ENCODE measurements around the gene NLRC3. TPM values are rescaled to one million over a fixed set of nuclear protein-coding genes. Genes with fewer than 3 reads are reported as not detected.

NLRC3 gene
- total RNA-seq, 6 experiments from 2014 or later = 0.53 to 1.2 (median 0.64) TPM

DNA sequence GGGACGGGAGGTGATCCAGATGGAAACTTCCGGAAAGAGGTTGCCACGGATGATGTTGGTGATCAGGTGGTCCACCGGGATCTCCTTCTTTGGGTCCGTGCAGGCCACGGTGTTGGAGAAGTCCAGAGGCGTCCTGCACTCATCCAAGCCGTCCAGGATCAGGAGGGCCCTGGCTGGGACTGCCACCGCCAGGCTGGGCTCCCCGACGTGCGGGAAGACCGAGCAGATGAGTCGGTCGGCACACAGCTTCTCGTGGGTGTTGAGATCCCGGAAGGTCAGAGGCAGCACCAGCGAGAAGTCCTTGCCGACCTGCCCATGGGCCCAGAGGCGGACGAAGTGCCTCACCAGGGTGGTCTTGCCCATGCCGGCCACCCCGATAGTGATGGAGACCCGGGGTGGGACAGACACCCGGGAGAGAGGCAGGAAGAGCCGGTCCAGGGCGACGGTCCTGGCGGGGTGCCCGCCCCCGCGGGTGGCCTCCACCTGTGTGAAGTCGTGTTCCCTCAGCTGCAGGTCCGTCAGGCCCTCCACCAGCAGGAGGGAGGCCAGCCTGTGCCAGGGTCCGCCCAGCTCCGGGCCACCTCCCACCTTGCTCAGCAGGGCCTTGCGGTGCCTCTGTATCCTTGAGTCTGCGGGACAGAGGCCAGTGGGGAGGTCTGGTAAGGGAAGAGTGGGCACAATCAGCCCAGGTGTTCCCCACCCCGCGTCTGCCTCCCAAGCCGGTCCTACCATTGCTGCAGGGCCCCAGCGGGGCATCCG is 12.9 kb downstream of the NLRC3 start:
- WGBS (ENCODE audit: insufficient coverage, low coverage, low lambda C conversion rate, missing lambda C conversion rate) = no CpG with 5 or more reads among the region's 43 CpGs
- Histone ChIP-seq H3K27me3 (no peaks in the 10 kb centered on the region), H3K9me3 (no peaks in the 10 kb centered on the region), H3K4me1 (no peaks in the 10 kb centered on the region), H3K27ac (no peak overlapping the region), H3K4me3 (no peak overlapping the region), H3K36me3 (no peaks in the 10 kb centered on the region)
- ATAC-seq (peak in 1 of 4 donors; percentile 8), DNase-seq (peak in 1 of 3 donors; percentile 46)
- TF ChIP-seq, protein P1, sequence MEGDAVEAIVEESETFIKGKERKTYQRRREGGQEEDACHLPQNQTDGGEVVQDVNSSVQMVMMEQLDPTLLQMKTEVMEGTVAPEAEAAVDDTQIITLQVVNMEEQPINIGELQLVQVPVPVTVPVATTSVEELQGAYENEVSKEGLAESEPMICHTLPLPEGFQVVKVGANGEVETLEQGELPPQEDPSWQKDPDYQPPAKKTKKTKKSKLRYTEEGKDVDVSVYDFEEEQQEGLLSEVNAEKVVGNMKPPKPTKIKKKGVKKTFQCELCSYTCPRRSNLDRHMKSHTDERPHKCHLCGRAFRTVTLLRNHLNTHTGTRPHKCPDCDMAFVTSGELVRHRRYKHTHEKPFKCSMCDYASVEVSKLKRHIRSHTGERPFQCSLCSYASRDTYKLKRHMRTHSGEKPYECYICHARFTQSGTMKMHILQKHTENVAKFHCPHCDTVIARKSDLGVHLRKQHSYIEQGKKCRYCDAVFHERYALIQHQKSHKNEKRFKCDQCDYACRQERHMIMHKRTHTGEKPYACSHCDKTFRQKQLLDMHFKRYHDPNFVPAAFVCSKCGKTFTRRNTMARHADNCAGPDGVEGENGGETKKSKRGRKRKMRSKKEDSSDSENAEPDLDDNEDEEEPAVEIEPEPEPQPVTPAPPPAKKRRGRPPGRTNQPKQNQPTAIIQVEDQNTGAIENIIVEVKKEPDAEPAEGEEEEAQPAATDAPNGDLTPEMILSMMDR (IDR thresholded peaks at IDR 0.05) = no peak
- TF ChIP-seq POLR2A (IDR thresholded peaks at IDR 0.05) = no peak
- intact Hi-C loops (cut with DNase I) = no loop called here

DNA sequence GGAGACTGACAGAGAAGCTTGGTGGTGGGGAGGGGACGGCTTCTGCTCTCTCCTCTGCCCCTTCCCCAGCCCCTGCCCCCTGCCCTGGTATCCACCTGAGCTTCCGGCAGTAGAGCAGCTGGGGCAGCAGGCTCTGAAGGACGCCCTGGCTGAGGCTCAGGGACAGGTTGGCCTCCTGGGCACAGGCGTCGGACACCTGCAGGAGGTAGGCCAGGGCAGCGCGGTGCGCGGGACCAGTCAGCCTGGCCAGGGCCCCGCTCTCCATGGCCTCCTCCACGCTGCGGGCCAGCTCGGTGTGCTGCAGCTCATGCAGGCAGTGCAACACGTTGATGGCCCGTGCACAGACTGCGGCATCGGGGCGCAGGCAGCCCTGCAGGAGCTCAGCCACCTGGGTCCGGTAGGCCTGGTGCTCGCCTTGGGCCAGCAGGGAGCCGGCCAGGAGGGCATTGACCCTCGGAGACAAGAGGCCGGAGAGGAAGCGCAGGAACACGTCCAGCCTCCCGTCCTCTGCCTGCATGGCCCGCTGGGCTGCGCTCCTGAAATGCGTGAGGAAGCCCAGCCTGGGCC is 14.2 kb downstream of the NLRC3 start:
- ATAC-seq (peak in 1 of 4 donors; percentile 36), DNase-seq (peak in 1 of 3 donors; percentile 43)
- H3K36me3 ChIP-seq = no peaks in the 10 kb centered on the region
- H3K9me3 ChIP-seq = no peaks in the 10 kb centered on the region
- intact Hi-C loops (cut with DNase I) = no loop called here
- no peak overlapping the region for H3K4me3 ChIP-seq
- TF ChIP-seq, protein P1 (IDR thresholded peaks at IDR 0.05) = no peak
- no peak for TF ChIP-seq POLR2A (IDR thresholded peaks at IDR 0.05)
- H3K4me1 ChIP-seq = no peaks in the 10 kb centered on the region
- no peaks in the 10 kb centered on the region for H3K27me3 ChIP-seq
- WGBS (ENCODE audit: insufficient coverage, low coverage, low lambda C conversion rate, missing lambda C conversion rate) = 65% methylated on average over 2 of the region's 29 CpGs
- H3K27ac ChIP-seq = no peak overlapping the region

DNA sequence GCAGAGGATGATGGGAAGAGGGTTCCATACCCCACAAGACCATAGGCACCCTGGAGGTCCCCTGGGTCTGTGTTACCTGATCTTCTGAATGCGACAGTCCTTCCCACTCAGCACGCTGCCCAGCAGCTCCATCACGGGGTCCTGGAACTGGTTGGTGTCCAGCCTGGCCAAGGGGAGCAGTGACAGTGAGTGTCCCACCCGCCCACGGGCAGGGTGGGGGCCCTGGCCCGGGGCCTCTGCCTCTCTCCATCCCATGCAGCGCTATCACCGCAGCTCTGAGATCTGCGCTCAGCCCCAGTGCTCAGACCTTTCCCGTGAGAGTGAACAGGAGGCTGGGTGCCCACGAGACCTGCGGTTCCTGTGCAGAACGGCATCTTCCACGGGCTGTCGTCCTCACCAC is 15.6 kb downstream of the NLRC3 start:
- WGBS (ENCODE audit: insufficient coverage, low coverage, low lambda C conversion rate, missing lambda C conversion rate) = no CpG with 5 or more reads among the region's 15 CpGs
- no peak overlapping the region for H3K4me3 ChIP-seq
- H3K27me3 ChIP-seq = no peaks in the 10 kb centered on the region
- ATAC-seq (peak in 1 of 4 donors; percentile 10), DNase-seq (no peak)
- TF ChIP-seq, protein P1 (IDR thresholded peaks at IDR 0.05) = no peak
- no peak for TF ChIP-seq POLR2A (IDR thresholded peaks at IDR 0.05)
- intact Hi-C loops (cut with DNase I) = no loop called here
- H3K27ac ChIP-seq = no peak overlapping the region
- H3K36me3 ChIP-seq = no peaks in the 10 kb centered on the region
- H3K4me1 ChIP-seq = no peaks in the 10 kb centered on the region
- no peaks in the 10 kb centered on the region for H3K9me3 ChIP-seq

DNA sequence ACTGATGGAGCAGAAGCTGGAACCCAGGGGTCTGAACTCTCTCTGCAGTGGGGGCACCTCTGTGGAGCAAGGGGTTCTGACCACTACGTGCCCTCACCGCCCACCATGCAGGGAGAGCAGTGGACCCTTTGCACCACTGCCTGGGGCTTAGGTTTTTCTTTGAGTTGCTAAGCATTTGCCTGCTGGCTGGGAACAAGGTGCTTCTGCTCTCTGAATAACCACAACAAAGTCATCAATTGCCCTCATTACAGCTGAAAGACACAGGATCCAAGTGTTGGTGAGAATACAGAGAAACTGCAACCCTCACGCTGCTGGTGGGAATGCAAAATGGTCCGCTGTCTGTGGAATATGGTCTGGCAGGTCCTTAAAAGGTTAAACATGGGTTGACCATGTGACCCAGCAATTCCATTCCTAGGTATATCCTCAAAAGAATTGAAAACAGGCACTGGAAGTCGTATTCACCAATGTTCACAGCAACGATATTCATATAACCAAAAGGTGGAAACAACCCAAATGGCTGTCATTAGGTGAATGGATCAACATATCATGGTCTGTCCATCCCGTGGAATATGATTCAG is 22.8 kb downstream of the NLRC3 start:
- no peaks in the 10 kb centered on the region for H3K4me1 ChIP-seq
- no peaks in the 10 kb centered on the region for H3K36me3 ChIP-seq
- H3K27me3 ChIP-seq = no peaks in the 10 kb centered on the region
- no peaks in the 10 kb centered on the region for H3K9me3 ChIP-seq
- TF ChIP-seq, protein P1 (IDR thresholded peaks at IDR 0.05) = no peak
- no peak for TF ChIP-seq POLR2A (IDR thresholded peaks at IDR 0.05)
- WGBS (ENCODE audit: insufficient coverage, low coverage, low lambda C conversion rate, missing lambda C conversion rate) = 94% methylated on average over 5 of the region's 7 CpGs
- intact Hi-C loops (cut with DNase I) = no loop called here
- ATAC-seq (no peak), DNase-seq (no peak)
- H3K27ac ChIP-seq = no peak overlapping the region
- no peak overlapping the region for H3K4me3 ChIP-seq

All from right lobe of liver (tissue), 6 donors.